ENCODE results near the gene SIGMAR1. TPM values are rescaled to one million over a fixed set of nuclear protein-coding genes. Genes with fewer than 3 reads are reported as not detected.
A peak's percentile ranks its signal among the peaks of the same experiment; 100 is the strongest.

Gene SIGMAR1
- total RNA-seq, 4 donors from 2014 or later = 73.4 to 90.3 (median 83.9) TPM

- intact Hi-C loops (cut with DNase I) = loop anchor here (1.0 to 10.0 kb wide), 4 partner anchors 42 to 188 kb away; partner anchors contain the start of gene IL11RA
- Histone ChIP-seq H3K27ac (replicated peaks in 1 of 4) (peak overlapping the region in 3 of 4 donors; percentile 41 to 52 (median 45)), H3K4me1 (peaks cover 39 to 63% (median 60%) of the 10 kb centered on the region in 4 donors), H3K27me3 (peaks cover 4 to 86% (median 28%) of the 10 kb centered on the region in 4 donors), H3K9me3 (no peaks in the 10 kb centered on the region), H3K4me3 (peak overlapping the region; percentile 62 to 72 (median 64)), H3K36me3 (no peaks in the 10 kb centered on the region)
- DNase-seq (ENCODE audit: extremely low spot score) = no peak
- 53% methylated on average over 13 of the region's 40 CpGs for WGBS
- TF ChIP-seq POLR2A (IDR thresholded peaks at IDR 0.05; ENCODE audit: low read depth) (no peak), POLR2AphosphoS5 (IDR thresholded peaks at IDR 0.05) (no peak), EP300 (IDR thresholded peaks at IDR 0.05) (no peak)
- TF ChIP-seq, protein P1, sequence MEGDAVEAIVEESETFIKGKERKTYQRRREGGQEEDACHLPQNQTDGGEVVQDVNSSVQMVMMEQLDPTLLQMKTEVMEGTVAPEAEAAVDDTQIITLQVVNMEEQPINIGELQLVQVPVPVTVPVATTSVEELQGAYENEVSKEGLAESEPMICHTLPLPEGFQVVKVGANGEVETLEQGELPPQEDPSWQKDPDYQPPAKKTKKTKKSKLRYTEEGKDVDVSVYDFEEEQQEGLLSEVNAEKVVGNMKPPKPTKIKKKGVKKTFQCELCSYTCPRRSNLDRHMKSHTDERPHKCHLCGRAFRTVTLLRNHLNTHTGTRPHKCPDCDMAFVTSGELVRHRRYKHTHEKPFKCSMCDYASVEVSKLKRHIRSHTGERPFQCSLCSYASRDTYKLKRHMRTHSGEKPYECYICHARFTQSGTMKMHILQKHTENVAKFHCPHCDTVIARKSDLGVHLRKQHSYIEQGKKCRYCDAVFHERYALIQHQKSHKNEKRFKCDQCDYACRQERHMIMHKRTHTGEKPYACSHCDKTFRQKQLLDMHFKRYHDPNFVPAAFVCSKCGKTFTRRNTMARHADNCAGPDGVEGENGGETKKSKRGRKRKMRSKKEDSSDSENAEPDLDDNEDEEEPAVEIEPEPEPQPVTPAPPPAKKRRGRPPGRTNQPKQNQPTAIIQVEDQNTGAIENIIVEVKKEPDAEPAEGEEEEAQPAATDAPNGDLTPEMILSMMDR (IDR thresholded peaks at IDR 0.05) = no peak
These were observed 47.0 kb downstream of the SIGMAR1 start for GRCh38 chr9:34590381-34591247.

GRCh38 chr9:34589636-34590380 lies 47.8 kb downstream of the SIGMAR1 start, which contains the start of gene CNTFR:
Gene CNTFR (minus strand): TSS chr9:34589724. CDS start chr9:34568981, 20,743 bp downstream.
- TF ChIP-seq EP300 (IDR thresholded peaks at IDR 0.05) (no peak), POLR2AphosphoS5 (IDR thresholded peaks at IDR 0.05) (no peak), POLR2A (IDR thresholded peaks at IDR 0.05; ENCODE audit: low read depth) (no peak)
- TF ChIP-seq, protein P1 (IDR thresholded peaks at IDR 0.05) = no peak
- WGBS = 2% methylated on average over 43 of the region's 104 CpGs
- DNase-seq (ENCODE audit: extremely low spot score) = no peak
- Histone ChIP-seq H3K4me3 (peak within 1 kb of the TSS; percentile 62 to 72 (median 64)), H3K27ac (replicated peaks in 1 of 4) (peak within 1 kb of the TSS in 3 of 4 donors; percentile 41 to 52 (median 45)), H3K9me3 (no peaks in the 10 kb centered on the region), H3K4me1 (peaks cover 39 to 63% (median 60%) of the 10 kb centered on the region in 4 donors), H3K27me3 (peaks cover 4 to 94% (median 30%) of the 10 kb centered on the region in 4 donors), H3K36me3 (no peaks in the 10 kb centered on the region)
- intact Hi-C loops (cut with DNase I) = loop anchor here (2.0 to 10.0 kb wide), 3 partner anchors 65 to 187 kb away; partner anchors contain the start of gene IL11RA

- H3K4me3 ChIP-seq = peak overlapping the region; percentile 62 to 72 (median 64)
- intact Hi-C loops (cut with DNase I) = no loop called here
- peaks cover 39 to 58% (median 54%) of the 10 kb centered on the region in 4 donors for H3K4me1 ChIP-seq
- TF ChIP-seq, protein P1 (IDR thresholded peaks at IDR 0.05) = no peak
- TF ChIP-seq EP300 (IDR thresholded peaks at IDR 0.05) (no peak), POLR2A (IDR thresholded peaks at IDR 0.05; ENCODE audit: low read depth) (no peak), POLR2AphosphoS5 (IDR thresholded peaks at IDR 0.05) (no peak)
- H3K9me3 ChIP-seq = no peaks in the 10 kb centered on the region
- H3K36me3 ChIP-seq = no peaks in the 10 kb centered on the region
- 3% methylated on average over 15 of the region's 86 CpGs for WGBS
- DNase-seq (ENCODE audit: extremely low spot score) = no peak
- H3K27me3 ChIP-seq = peaks cover 4 to 96% (median 33%) of the 10 kb centered on the region in 4 donors
- no peak overlapping the region for H3K27ac ChIP-seq (replicated peaks in 1 of 4)
These were observed 48.6 kb downstream of the SIGMAR1 start for GRCh38 chr9:34588671-34589635.

DNA sequence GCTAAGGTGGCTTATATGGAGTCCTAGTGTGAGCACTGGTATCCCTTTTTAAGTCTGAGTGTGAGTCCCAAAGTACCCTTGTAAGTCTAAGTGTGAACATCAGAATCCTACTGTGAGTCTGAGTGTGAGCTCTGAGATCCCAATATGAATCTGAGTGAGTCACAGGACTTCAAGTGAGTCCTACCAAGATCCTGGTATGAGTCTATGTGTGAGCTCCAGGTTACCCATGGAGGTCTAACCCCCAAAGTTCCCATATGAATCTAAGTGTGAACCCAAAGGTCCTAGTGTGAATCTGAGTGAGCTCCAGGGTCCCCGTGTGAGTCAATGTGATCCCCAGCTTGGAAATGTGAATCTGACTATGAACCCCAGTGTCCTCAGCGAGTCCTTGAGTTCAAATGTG lies 50.3 kb downstream of the SIGMAR1 start:
- Histone ChIP-seq H3K27ac (replicated peaks in 1 of 4) (no peak overlapping the region), H3K4me1 (peaks cover 31 to 42% (median 38%) of the 10 kb centered on the region in 4 donors), H3K4me3 (no peak overlapping the region), H3K36me3 (no peaks in the 10 kb centered on the region), H3K9me3 (no peaks in the 10 kb centered on the region), H3K27me3 (peaks cover 4 to 95% (median 29%) of the 10 kb centered on the region in 4 donors)
- intact Hi-C loops (cut with DNase I) = no loop called here
- no peak for DNase-seq (ENCODE audit: extremely low spot score)
- 80% methylated on average over 2 of the region's 2 CpGs for WGBS
- TF ChIP-seq, protein P1 (IDR thresholded peaks at IDR 0.05) = no peak
